ENCODE results near the gene CATSPERD. TPM values are rescaled to one million over a fixed set of nuclear protein-coding genes. Genes with fewer than 3 reads are reported as not detected.

Gene CATSPERD, protein sequence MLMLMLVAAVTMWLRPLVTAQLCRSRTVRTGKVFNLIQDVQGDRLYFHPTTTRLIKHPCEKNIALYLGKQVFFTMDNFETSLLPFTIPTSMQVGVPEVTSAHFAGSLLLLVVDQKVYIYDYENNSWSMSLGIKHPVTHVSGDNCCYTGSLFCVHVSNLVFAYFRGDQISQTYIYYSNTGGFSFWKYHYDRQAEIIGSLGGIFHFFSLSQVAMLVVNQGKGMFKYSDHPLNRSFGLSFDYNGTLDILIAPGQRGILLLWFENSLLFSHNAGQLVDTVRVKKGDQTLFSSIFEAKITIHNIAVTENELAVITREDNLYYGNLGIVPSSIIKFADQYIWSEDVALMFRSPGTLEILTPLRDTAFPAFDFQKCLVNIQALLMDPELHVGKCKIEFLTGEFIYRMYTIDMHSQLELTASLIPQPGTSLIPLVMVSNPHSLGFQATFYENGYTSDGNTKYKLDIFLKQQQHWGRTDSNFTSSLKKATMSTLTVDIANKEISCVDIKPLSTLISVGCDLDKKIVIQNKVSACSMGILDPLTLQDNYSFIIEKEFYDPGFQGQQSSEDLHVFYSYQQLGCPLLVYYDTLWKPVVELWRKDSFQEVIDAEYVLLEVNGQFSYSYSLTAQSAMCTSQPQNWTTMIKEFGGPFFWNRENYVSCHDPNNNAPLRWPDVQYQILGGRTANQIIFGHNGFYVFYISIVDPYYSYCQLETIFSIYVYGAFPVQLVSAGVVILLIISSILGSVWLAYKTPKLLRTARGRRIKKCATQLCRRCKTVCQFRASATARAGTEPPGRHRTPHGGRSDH
- total RNA-seq: not detected in 2 replicates

GRCh38 chr19:5719961-5720790 is at the start of gene CATSPERD, which contains the start of gene LONP1:
CATSPERD (plus strand) TSS chr19:5720637; CDS start chr19:5720738, 101 bp downstream.
LONP1 (minus strand) TSS chr19:5720146; CDS start chr19:5720132, 14 bp downstream.

DNA sequence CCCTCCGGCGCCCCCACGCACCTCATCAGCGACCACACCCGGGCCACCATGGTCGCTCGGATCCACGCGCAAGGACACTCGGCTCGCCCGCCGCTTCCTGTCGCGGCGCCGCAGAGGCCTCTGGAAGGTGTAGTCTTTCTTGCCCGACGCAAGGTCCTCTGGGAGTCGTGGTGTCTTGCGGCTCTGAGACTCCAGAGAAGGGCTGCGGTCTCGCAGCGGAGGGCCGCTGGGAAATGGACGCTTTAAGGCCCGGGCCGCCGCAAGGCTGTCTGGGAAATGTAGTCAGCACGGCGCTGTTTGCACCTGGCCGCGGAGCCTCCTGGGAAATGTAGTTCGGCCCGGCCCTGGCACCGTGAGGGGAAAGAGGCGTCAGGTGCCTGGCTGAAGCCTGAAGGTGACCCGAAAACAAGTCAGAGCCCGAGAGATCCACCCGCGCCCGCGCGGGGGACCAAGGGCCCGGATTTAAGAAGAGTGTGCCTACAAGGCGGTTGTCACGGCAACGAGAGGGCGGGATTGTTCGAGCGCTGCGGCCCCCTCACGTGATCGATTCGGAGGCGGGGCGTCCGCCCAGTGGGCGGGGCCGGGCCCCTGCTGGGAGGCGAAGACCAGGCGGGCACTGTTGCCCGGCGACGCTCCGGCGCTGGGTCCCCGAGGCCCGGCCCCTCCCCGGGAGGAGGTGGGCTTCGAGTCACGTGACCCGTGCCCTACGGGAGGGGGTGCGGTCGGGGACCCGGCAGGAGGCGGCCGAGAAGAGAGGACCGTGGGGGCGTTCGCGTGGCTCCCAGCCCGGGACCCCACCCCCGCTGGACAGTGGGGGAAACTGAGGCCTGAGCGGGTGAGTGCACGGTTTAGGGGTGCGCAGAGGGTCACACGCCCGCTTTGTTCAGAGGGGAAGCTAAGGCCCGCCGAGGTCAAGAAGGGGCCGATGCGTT is 39.7 kb upstream of the CATSPERD start, which contains the start of the genes HSD11B1L and MICOS13:
Gene HSD11B1L (plus strand): TSS at position 591 of the 932 bp plus-strand sequence. CDS start 3,806 bp downstream, outside the sequence.
Gene MICOS13 (minus strand): TSS at position 80 of the 932 bp plus-strand sequence. CDS start 30 bp downstream, at position 50.

GRCh38 chr19:5690125-5690954 is 30.1 kb upstream of the CATSPERD start, which contains the start of gene RPL36:
RPL36 (plus strand) TSS chr19:5690295; CDS start chr19:5690508, 213 bp downstream.

GRCh38 chr19:5784581-5785147 is 64.2 kb downstream of the CATSPERD start, which contains the start of gene PRR22:
PRR22 (minus strand) TSS chr19:5784746; CDS start chr19:5784660, 86 bp downstream.

GRCh38 chr19:5790559-5791520 is 70.4 kb downstream of the CATSPERD start, which contains the start of gene DUS3L:
DUS3L (minus strand) TSS chr19:5791163; CDS start chr19:5791141, 22 bp downstream.

DNA sequence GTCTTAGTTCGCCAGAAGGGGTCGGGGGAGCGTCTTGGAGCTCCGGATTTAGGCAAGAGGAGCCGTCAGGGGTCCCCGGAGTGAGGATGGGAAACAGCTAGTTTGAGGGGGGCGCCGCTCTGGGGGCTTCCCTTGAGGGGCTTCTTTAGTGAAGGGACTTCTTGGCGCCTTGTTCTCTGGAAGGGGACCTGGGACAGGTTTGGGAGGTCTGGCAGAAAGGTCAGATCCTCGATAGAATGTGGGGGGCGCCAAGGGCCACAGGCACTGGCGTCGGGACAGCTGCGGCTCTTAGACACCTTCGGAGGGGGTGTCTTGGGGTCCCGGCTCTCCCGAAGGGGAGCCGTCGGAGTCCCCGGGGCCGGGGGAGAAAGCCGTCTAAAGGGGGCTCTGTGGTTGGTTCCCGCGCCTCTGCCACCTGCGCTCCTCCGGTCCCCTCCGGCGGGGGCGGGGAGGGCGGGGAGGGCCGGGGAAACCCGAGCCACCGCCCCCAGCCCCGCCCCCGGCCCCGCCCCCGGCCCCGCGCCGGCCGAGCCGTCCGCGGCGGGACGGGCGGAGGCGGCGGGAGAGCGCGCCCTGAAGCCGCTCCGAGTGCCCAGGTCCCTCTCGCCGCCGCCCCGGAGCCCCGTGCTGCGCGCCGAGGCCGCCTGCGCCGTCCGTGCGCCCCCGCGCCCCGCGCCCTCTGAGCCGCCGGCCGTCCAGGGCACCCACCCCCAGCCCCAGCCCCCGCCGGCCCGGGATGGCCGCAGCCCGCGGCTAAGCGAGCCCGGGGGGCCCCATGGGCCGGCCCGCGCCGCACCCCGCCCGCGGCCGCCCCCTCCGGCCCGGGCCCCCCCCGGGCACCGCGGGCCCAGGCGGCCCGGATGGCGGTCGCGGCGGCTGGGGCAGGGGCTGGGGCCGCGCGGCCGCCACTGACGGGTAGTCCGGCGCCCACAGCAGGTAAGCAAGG is 84.4 kb downstream of the CATSPERD start, which contains the start of gene NRTN:
Gene NRTN (plus strand): TSS at position 552 of the 946 bp plus-strand sequence. CDS start 19,099 bp downstream, outside the sequence.

Other genes starting within 250 kb of the CATSPERD start
- 0.17 TPM in 1 of 2 replicates, not detected in the other for gene TINCR, start 152.7 kb upstream of the CATSPERD start, total RNA-seq
- gene SAFB2, start 97.9 kb upstream of the CATSPERD start, total RNA-seq: 34.9 and 35.3 TPM in 2 replicates
- gene SAFB, start 97.6 kb upstream of the CATSPERD start, total RNA-seq: 54.3 and 74.8 TPM in 2 replicates
- gene MICOS13, start 40.1 kb upstream of the CATSPERD start, total RNA-seq: 28.1 and 29.5 TPM in 2 replicates
- gene HSD11B1L, start 39.6 kb upstream of the CATSPERD start, total RNA-seq: 10.9 and 27.3 TPM in 2 replicates
- 387 and 403 TPM in 2 replicates for gene RPL36, start 30.3 kb upstream of the CATSPERD start, total RNA-seq
- gene LONP1, start 491 bp upstream of the CATSPERD start, total RNA-seq: 107 and 126 TPM in 2 replicates
- gene PRR22, start 64.1 kb downstream of the CATSPERD start, total RNA-seq: 0.44 and 0.50 TPM in 2 replicates
- gene DUS3L, start 70.5 kb downstream of the CATSPERD start, total RNA-seq: 23.3 and 27.6 TPM in 2 replicates
- gene NRTN, start 84.4 kb downstream of the CATSPERD start, total RNA-seq: 0.50 TPM in 1 of 2 replicates, not detected in the other
- not detected in 2 replicates for gene FUT6, start 119.1 kb downstream of the CATSPERD start, total RNA-seq
- not detected in 2 replicates for gene FUT3, start 130.8 kb downstream of the CATSPERD start, total RNA-seq
- gene FUT5, start 149.9 kb downstream of the CATSPERD start, total RNA-seq: not detected in 2 replicates
- 290 and 337 TPM in 2 replicates for gene NDUFA11, start 183.2 kb downstream of the CATSPERD start, total RNA-seq
- 8.6 and 11.1 TPM in 2 replicates for gene VMAC, start 184.2 kb downstream of the CATSPERD start, total RNA-seq
- gene CAPS, start 193.6 kb downstream of the CATSPERD start, total RNA-seq: 4.9 and 6.0 TPM in 2 replicates